Breast epithelium (tissue), 3 donors: ENCODE results near the gene APOC1.

Experiments used
- CTCF ChIP-seq, 3 donors: fragments of 450-650 bp; IDR thresholded peaks; one replicate each; pipeline ENCODE4 v1.5.1; 2016 to 2017; ENCODE audit warnings: antibody characterized with exemption in 3 of 3, mild to moderate bottlenecking in 3 of 3, moderate library complexity in 3 of 3
- POLR2A ChIP-seq: fragments of 450-650 bp; IDR thresholded peaks from one replicate; pipeline ENCODE4 v1.6.1; 2016; ENCODE audit warnings: antibody characterized with exemption, mild to moderate bottlenecking, moderate library complexity

GRCh38 chr19:44909775-44910174 is 4.6 kb upstream of the APOC1 start:
- TF ChIP-seq CTCF (IDR thresholded peaks at IDR 0.05) (no peak), POLR2A (no peak)
